Smooth muscle cell (in vitro differentiated cells): ENCODE measurements around the gene NEAT1. TPM values are rescaled to one million over a fixed set of nuclear protein-coding genes. Genes with fewer than 3 reads are reported as not detected.

Source experiments
- DNase-seq: peaks from one replicate; lab custom pipeline; 2025; ENCODE audit not compliant: unreplicated experiment; lab: John Stamatoyannopoulos, UW
- H2AFZ ChIP-seq: fragments of 200-600 bp; sonication (generic); 2 replicates; pipeline ENCODE4 v1.6.0; 2016; ENCODE audit warnings: antibody characterized with exemption, low read depth, mild to moderate bottlenecking
- H3F3A ChIP-seq: fragments of 200-600 bp; sonication (generic); 2 replicates; pipeline ENCODE4 v1.6.0; 2017; ENCODE audit warnings: antibody characterized with exemption, low read depth
- H3K27ac ChIP-seq: fragments of 200-600 bp; sonication (generic); 2 replicates; pipeline ENCODE4 v1.5.1; 2016; ENCODE audit warnings: low read depth, mild to moderate bottlenecking
- H3K27me3 ChIP-seq: fragments of 200-600 bp; sonication (generic); 2 replicates; pipeline ENCODE4 v1.6.1; 2016; ENCODE audit warnings: low read depth, mild to moderate bottlenecking
- H3K36me3 ChIP-seq: fragments of 200-600 bp; sonication (generic); 2 replicates; pipeline ENCODE4 v1.5.1; 2016; ENCODE audit warnings: low read depth
- H3K4me1 ChIP-seq: fragments of 200-600 bp; sonication (generic); 2 replicates; pipeline ENCODE4 v1.5.1; 2016; ENCODE audit warnings: low read depth
- H3K4me2 ChIP-seq: fragments of 200-600 bp; sonication (generic); 2 replicates; pipeline ENCODE4 v1.6.0; 2016; ENCODE audit warnings: mild to moderate bottlenecking
- H3K4me3 ChIP-seq: fragments of 200-600 bp; sonication (generic); 2 replicates; pipeline ENCODE4 v1.5.1; 2016; ENCODE audit warnings: mild to moderate bottlenecking
- H3K79me2 ChIP-seq: fragments of 200-600 bp; sonication (generic); 2 replicates; pipeline ENCODE4 v1.6.0; 2016; ENCODE audit warnings: low read depth, mild to moderate bottlenecking
- H3K9ac ChIP-seq: fragments of 200-600 bp; sonication (generic); 2 replicates; pipeline ENCODE4 v1.6.0; 2016; ENCODE audit warnings: low read depth
- H3K9me3 ChIP-seq: fragments of 200-600 bp; sonication (generic); replicated peaks from 2 replicates; pipeline ENCODE4 v1.5.1; 2016; ENCODE audit warnings: low read depth
- H4K20me1 ChIP-seq: fragments of 200-600 bp; sonication (generic); 2 replicates; pipeline ENCODE4 v1.6.0; 2016; ENCODE audit warnings: low read depth
- CTCF ChIP-seq: fragments of 200-600 bp; sonication (generic); IDR thresholded peaks from 2 replicates; pipeline ENCODE4 v1.5.1; 2017; ENCODE audit warnings: borderline replicate concordance, mild to moderate bottlenecking, antibody characterized with exemption; ENCODE audit not compliant: insufficient read depth, poor library complexity, severe bottlenecking
- WGBS: methylation state at CpG from one replicate; pipeline ENCODE4 v1.1.7; 2016; ENCODE audit warnings: low lambda C conversion rate; 5-methylcytosine and 5-hydroxymethylcytosine counted together
- polyA plus RNA-seq: library from polyadenylated mRNA; unstranded; fragments of >200 nt; fragmentation: Nextera tagmentation; extraction: Ambion mirVana; gene quantifications from 2 replicates; pipeline ENCODE4 v1.2.1, GENCODE V29; 2016
- total RNA-seq: library from RNA; depleted of rRNA; stranded (reverse); fragments of >200 nt; gene quantifications from 2 replicates; pipeline ENCODE4 v1.2.3, GENCODE V29; 2014

Gene NEAT1
- total and polyA plus RNA-seq, 2 experiments from 2014 or later, result 14.9 to 155 TPM

- H3K4me1 ChIP-seq, result peaks cover 3% of the 10 kb centered on the region
Observed at GRCh38 chr11:65432100-65432650, 9.6 kb downstream of the NEAT1 start.

GRCh38 chr11:65432686-65433582 is 10.3 kb downstream of the NEAT1 start:
- Histone ChIP-seq H3K27ac (peak overlapping the region; percentile 100), H3K4me3 (no peak overlapping the region), H3K9ac (no peak overlapping the region), H2AFZ (no peak overlapping the region), H3K4me2 (peak overlapping the region; percentile 99), H3K27me3 (no peaks in the 10 kb centered on the region), H3K9me3 (no peaks in the 10 kb centered on the region), H3K79me2 (peaks cover 100% of the 10 kb centered on the region), H3K36me3 (no peaks in the 10 kb centered on the region), H3F3A (peaks cover 81% of the 10 kb centered on the region), H4K20me1 (peaks cover 99% of the 10 kb centered on the region), H3K4me1 (peaks cover 3% of the 10 kb centered on the region)
- DNase-seq, result no peak
- TF ChIP-seq CTCF, result no peak
- 100% methylated on average over 1 of the region's 1 CpG for WGBS

More at GRCh38 chr11:65432100-65432650, 9.6 kb downstream of the NEAT1 start:
- H3K4me3 ChIP-seq, result no peak overlapping the region
- DNase-seq, result no peak
- H3K4me2 ChIP-seq, result peak overlapping the region; percentile 99
- H3K79me2 ChIP-seq, result peaks cover 100% of the 10 kb centered on the region
- H4K20me1 ChIP-seq, result peaks cover 99% of the 10 kb centered on the region
- WGBS, result 92% methylated on average over 2 of the region's 2 CpGs
- no peaks in the 10 kb centered on the region for H3K36me3 ChIP-seq
- H3K9me3 ChIP-seq, result no peaks in the 10 kb centered on the region
- TF ChIP-seq CTCF, result no peak
- no peak overlapping the region for H3K9ac ChIP-seq
- H3K27ac ChIP-seq, result peak overlapping the region; percentile 100
- H2AFZ ChIP-seq, result no peak overlapping the region
- H3F3A ChIP-seq, result peaks cover 80% of the 10 kb centered on the region
- H3K27me3 ChIP-seq, result no peaks in the 10 kb centered on the region

- no peak for TF ChIP-seq CTCF
- Histone ChIP-seq H2AFZ (no peak overlapping the region), H3K36me3 (no peaks in the 10 kb centered on the region), H3K27ac (peak overlapping the region; percentile 100), H3K27me3 (no peaks in the 10 kb centered on the region), H3F3A (peaks cover 81% of the 10 kb centered on the region), H3K9ac (no peak overlapping the region), H3K9me3 (no peaks in the 10 kb centered on the region), H3K4me2 (no peak overlapping the region), H3K4me1 (peaks cover 3% of the 10 kb centered on the region), H3K4me3 (no peak overlapping the region), H4K20me1 (peaks cover 99% of the 10 kb centered on the region), H3K79me2 (peaks cover 100% of the 10 kb centered on the region)
- no peak for DNase-seq
- 100% methylated on average over 2 of the region's 2 CpGs for WGBS
Observed at GRCh38 chr11:65433657-65434056, 11.1 kb downstream of the NEAT1 start.
